KOPT-K1 (cell line): ENCODE results near the gene DNAL1.
"Not testable (repeated sequence)": the region's sequence is repeated elsewhere in the genome, so short reads cannot be mapped to it uniquely, and the experiment has no call there.

Experiments used
- H3K27ac ChIP-seq: fragments of 200-600 bp; sonication (generic); 2 replicates; pipeline ENCODE4 v1.5.1; 2016; ENCODE audit warnings: antibody characterized with exemption, mild to moderate bottlenecking, low read depth, low read length; ENCODE audit not compliant: poor library complexity, severe bottlenecking
- H3K36me3 ChIP-seq: fragments of 200-600 bp; sonication (generic); 2 replicates; pipeline ENCODE4 v1.5.1; 2017; ENCODE audit warnings: antibody characterized with exemption, mild to moderate bottlenecking, low read length, moderate library complexity; ENCODE audit not compliant: insufficient read depth
- H3K9me3 ChIP-seq: fragments of 200-600 bp; sonication (generic); 2 replicates; pipeline ENCODE4 v1.5.1; 2017; ENCODE audit warnings: antibody characterized with exemption, low read length, mild to moderate bottlenecking; ENCODE audit not compliant: insufficient read depth, poor library complexity, severe bottlenecking

DNAL1 gene

GRCh38 chr14:73630009-73630780 lies 14.6 kb upstream of the DNAL1 start:
- Histone ChIP-seq H3K36me3 (no peaks in the 10 kb centered on the region), H3K27ac (no peak overlapping the region), H3K9me3 (no peaks in the 10 kb centered on the region)

GRCh38 chr14:73633116-73634010 lies 11.4 kb upstream of the DNAL1 start:
- H3K9me3 ChIP-seq = no peaks in the 10 kb centered on the region
- no peak overlapping the region for H3K27ac ChIP-seq
- H3K36me3 ChIP-seq = no peaks in the 10 kb centered on the region

- no peak overlapping the region for H3K27ac ChIP-seq
- H3K36me3 ChIP-seq = no peaks in the 10 kb centered on the region
- H3K9me3 ChIP-seq = no peaks in the 10 kb centered on the region
Observed at GRCh38 chr14:73634011-73634833, 10.6 kb upstream of the DNAL1 start.

- H3K9me3 ChIP-seq, H3K27ac ChIP-seq, H3K36me3 ChIP-seq: not testable (repeated sequence)
Observed at GRCh38 chr14:73636355-73636754, 8.4 kb upstream of the DNAL1 start.

GRCh38 chr14:73637830-73638229 lies 7.0 kb upstream of the DNAL1 start:
- Histone ChIP-seq H3K36me3 (no peaks in the 10 kb centered on the region), H3K9me3 (no peaks in the 10 kb centered on the region), H3K27ac (no peak overlapping the region)

- no peaks in the 10 kb centered on the region for H3K36me3 ChIP-seq
Observed at GRCh38 chr14:73640796-73641365, 3.9 kb upstream of the DNAL1 start.

GRCh38 chr14:73645248-73645610 lies 443 bp downstream of the DNAL1 start:
- Histone ChIP-seq H3K27ac (peak overlapping the region; percentile 66), H3K9me3 (no peaks in the 10 kb centered on the region), H3K36me3 (no peaks in the 10 kb centered on the region)

More at GRCh38 chr14:73640796-73641365, 3.9 kb upstream of the DNAL1 start:
- no peaks in the 10 kb centered on the region for H3K9me3 ChIP-seq
- no peak overlapping the region for H3K27ac ChIP-seq

- Histone ChIP-seq H3K9me3 (peaks cover 4% of the 10 kb centered on the region), H3K27ac (no peak overlapping the region), H3K36me3 (no peaks in the 10 kb centered on the region)
Observed at GRCh38 chr14:73651005-73651404, 6.2 kb downstream of the DNAL1 start.

GRCh38 chr14:73655851-73656250 lies 11.1 kb downstream of the DNAL1 start:
- H3K36me3 ChIP-seq = no peaks in the 10 kb centered on the region
- H3K27ac ChIP-seq = no peak overlapping the region
- H3K9me3 ChIP-seq = peaks cover 4% of the 10 kb centered on the region

- H3K27ac ChIP-seq, H3K9me3 ChIP-seq, H3K36me3 ChIP-seq: not testable (repeated sequence)
Observed at GRCh38 chr14:73659202-73659601, 14.4 kb downstream of the DNAL1 start.

GRCh38 chr14:73660511-73660910 lies 15.7 kb downstream of the DNAL1 start:
- no peak overlapping the region for H3K27ac ChIP-seq
- no peaks in the 10 kb centered on the region for H3K9me3 ChIP-seq
- no peaks in the 10 kb centered on the region for H3K36me3 ChIP-seq

GRCh38 chr14:73661872-73662271 lies 17.1 kb downstream of the DNAL1 start:
- H3K27ac ChIP-seq = no peak overlapping the region
- no peaks in the 10 kb centered on the region for H3K36me3 ChIP-seq

GRCh38 chr14:73662487-73662943 lies 17.7 kb downstream of the DNAL1 start:
- Histone ChIP-seq H3K9me3 (no peaks in the 10 kb centered on the region), H3K36me3 (no peaks in the 10 kb centered on the region), H3K27ac (no peak overlapping the region)

More at GRCh38 chr14:73661872-73662271, 17.1 kb downstream of the DNAL1 start:
- no peaks in the 10 kb centered on the region for H3K9me3 ChIP-seq

GRCh38 chr14:73663548-73664212 lies 18.9 kb downstream of the DNAL1 start:
- Histone ChIP-seq H3K27ac (no peak overlapping the region), H3K36me3 (no peaks in the 10 kb centered on the region), H3K9me3 (no peaks in the 10 kb centered on the region)
